Activated T-helper 9 cell treated with anti-CD3 and anti-CD28 coated beads, Interleukin-2, amount 50 U/mL, for 16 hours (primary cell): ENCODE results near the gene IGF1R.
"Not testable (repeated sequence)": the region's sequence is repeated elsewhere in the genome, so short reads cannot be mapped to it uniquely, and the experiment has no call there.

ENCODE experiments used
- DNase-seq: peaks from one replicate; pipeline ENCODE4 v3.0.0-alpha.2; 2020; ENCODE audit warnings: low read depth

The IGF1R gene

DNA sequence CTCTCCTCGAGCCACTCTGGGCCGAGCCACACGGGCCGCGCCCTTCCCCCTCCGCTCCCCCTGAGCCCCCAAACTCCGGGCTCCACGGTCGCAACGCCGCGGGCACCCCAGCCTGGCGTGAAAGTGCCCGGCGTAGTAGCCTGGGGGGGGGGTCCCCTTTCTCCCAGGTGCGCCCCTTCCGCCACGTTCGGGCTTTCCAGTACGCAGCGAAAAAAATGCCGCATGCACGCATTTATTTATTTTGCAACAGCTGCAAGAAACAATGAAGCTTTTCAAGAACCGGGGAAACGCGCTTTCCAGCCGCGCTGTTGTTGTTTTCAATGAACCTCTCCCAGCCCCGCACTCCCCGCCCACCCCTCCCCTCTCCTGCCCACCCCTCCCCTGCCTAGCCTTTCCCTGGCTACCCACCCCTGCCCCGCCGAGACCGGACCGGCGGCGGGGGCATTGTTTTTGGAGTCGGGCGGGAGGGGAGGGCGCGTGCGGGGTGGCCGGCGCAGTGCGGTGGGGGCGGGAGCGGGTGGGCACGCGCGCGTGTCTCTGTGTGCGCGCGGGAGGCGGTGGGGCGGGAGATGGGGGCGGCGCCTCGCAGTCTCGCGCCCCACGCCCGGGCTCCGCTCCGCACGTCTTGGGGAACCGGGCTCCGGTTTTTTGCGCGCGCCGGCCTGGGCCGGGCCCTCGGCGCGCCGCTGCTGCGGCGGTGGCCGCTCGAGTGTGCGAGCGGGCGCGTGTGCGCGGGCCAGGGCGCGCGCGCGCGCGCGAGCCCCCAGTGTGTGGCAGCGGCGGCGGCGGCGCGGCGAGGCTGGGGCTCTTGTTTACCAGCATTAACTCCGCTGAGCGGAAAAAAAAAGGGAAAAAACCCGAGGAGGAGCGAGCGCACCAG is at the start of gene IGF1R:
Gene IGF1R (plus strand): TSS at position 766 of the 880 bp plus-strand sequence. CDS start 1,043 bp downstream, outside the sequence.
- peak; percentile 76 for DNase-seq

DNA sequence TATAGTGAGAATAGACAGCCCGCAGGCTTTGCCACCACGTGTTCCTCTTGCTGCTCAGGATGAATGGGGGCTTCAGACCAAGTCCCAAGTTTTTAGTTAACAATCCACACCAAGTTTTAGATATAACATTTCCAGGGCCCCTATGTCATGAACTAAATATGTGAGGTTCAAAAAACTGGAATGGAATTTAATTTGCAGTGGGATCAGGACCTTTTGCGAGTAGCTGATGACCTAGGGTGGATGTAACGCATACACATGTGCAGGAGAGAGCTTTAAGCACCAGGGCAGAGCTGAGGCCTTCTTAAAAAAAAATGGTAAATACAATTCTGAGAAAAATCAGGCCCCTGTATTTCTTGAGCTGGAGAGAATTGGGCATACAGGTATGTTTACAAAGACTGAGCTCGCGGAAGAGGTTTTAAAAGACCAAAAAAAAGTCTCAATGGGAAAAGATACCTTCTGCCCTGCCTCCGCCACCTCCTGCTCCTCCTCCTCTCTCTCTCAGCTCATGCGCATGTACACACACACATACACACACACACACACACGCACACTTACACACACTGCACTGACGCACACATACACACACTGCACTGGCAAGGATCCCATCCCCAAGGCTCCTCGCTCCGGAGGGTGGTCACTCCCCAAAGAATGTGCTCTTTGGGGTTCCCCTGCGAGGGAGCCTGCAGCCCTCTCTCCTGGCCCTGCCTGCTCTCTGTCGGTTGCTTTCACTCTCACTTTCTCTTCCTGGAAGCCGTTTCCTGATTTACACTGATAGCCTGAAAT is 48.2 kb upstream of the IGF1R start:
- DNase-seq: no peak

DNA sequence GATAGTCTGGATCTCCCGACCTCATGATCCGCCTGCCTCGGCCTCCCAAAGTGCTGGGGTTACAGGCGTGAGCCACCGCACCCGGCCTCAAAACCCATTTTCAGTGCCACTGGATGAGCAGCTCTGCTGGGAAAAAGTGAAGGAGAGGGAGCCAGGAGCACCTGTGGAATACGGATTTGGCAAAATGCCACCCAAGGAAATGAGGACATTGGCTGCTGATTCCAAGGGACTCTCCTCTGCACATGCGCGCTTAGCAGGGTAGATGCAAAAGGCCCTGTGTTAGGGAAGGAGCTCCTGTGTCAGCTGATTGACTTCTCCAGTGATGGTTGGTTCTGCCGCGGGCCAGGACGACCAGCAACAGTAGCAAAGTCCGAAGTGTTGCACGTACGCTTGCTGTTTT is 43.4 kb upstream of the IGF1R start:
- DNase-seq: no peak

GRCh38 chr15:98609144-98609852 is 39.0 kb upstream of the IGF1R start:
- no peak for DNase-seq

- no peak for DNase-seq
Measured at GRCh38 chr15:98610991-98611390, 37.3 kb upstream of the IGF1R start.

- no peak for DNase-seq
Measured at GRCh38 chr15:98611808-98612207, 36.5 kb upstream of the IGF1R start.

DNA sequence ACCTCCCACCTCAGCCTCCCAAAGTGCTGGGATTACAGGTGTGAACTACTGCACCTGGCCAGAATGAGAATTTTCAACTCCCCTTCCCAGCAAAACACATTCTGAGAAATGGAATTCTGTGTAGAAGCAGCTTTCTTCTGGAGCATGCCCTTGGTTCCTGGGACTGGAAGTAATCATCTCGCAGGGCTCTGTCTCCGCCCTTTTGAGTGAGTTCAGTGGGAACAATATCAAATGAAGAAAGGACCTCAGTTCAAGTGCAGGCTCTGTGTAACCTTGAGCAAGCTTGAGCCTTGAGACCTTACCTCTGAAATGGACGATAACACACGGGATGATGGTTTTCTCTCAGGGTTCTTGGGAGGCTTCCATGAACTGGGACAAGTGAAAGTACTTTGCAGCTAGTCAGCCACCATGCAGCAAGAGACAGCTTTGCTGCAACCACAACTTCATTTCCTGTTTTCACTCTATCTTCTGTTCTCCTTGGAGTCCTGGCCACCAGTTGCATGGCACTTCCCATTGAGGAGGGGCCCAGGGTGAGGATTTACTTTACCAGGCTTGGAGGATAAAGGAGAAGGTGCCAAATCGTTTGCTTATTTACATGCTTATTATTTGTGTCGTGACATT is 35.7 kb upstream of the IGF1R start:
- DNase-seq: no peak

- no peak for DNase-seq
Measured at GRCh38 chr15:98614681-98615080, 33.7 kb upstream of the IGF1R start.

DNA sequence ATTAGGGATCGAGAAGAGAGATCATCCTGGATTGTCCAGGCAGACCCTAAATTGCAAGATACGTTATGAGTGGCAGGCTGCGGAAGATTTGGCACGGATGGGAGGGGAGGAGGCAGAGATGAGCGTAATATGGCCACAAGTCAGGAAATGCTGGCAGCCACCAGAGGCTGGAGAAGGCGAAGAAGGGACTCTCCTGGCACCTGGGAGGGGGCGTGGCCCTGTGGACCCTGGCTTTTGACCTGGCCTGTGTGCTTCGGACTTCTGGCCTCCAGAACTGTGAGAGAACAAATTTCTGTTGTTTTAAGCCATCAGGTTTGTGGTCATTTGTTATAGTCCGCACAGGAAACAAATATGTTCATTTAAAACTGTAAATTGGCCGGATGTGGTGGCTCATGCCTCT is 31.9 kb upstream of the IGF1R start:
- no peak for DNase-seq

- DNase-seq: no peak
Measured at GRCh38 chr15:98617328-98617980, 30.9 kb upstream of the IGF1R start.

- not testable (repeated sequence) for DNase-seq
Measured at GRCh38 chr15:98618576-98618975, 29.8 kb upstream of the IGF1R start.

DNA sequence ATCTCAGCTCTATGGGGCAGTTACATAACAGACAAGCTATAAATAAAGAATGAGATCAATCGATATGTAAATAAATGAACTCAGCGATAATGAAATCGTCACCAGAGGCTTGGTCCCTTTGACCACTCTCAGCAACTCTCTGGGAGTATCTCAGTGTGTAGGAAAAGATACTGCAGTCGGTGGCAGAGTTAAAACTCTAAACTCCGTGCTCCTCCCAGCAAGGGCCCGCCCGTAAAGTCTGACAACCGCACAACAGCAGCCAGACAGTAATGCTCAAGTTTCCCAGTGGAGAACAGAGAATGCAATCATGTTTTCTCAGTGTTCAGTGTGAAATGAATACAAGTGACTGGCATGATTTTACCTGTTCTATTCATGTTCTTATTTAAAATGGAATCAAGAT is 28.3 kb upstream of the IGF1R start:
- DNase-seq: no peak

GRCh38 chr15:98621021-98621420 is 27.3 kb upstream of the IGF1R start:
- DNase-seq: no peak

DNA sequence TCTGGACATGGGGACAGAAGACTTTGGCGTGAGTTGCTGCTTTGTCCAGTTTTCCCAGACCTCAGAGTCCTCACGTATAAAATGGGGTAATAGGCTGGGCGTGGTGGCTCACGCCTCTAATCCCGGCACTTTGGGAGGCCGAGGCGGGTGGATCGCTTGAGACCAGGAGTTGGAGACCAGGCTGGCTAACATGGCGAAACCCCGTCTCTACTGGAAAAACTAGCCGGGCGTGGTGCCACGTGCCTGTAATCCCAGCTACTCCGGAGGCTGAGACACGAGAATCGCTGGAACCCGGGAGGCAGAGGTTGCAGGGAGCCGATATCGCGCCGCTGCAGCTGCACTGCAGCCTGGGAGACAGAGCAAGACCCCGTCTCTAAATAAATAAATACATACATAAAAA is 22.7 kb upstream of the IGF1R start:
- DNase-seq: no peak

GRCh38 chr15:98626153-98626552 is 22.2 kb upstream of the IGF1R start:
- no peak for DNase-seq

- no peak for DNase-seq
Measured at GRCh38 chr15:98628216-98628615, 20.1 kb upstream of the IGF1R start.

DNA sequence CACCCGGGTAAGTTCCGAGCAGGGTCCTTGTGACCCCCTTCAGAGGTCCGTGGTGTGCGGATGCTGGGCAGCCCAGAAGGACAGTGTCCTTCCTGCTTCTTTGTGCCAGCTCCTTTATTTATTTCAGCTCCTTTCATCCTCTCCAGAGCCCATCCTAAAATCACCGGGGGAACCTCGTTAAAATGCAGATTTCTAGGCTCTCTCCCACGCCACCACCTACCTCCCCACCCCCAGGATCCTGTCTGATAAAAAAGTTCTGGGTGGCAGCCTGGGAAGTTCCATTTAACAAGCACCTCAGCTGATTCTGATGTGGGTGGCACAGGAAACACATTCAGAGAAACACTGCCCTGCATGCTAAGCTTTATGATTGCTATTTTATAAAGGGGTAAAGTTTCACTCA is 12.5 kb upstream of the IGF1R start:
- DNase-seq: no peak

GRCh38 chr15:98643115-98643514 is 5.2 kb upstream of the IGF1R start:
- DNase-seq: no peak

DNA sequence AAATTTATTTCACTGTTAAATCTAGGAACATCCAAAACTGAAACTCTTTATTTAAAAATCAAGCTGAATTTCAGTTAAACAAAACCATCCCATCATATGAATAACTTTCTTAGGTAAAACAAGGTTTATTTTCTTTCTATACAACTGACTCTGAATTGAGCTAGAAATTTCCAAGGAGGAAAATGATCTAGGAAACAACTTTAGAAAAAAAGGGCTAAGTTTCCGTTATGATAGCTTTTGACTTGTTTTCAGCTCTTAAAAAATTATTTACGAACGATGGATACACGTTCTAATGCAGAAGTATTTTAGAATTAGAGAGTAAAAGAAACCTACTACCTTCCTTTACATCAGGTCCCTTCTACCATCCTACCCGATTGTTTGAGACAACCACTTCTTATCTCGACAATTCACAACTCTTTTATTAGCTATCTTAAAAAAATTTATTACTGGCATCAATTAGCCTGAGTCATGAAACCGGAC is 1.8 kb upstream of the IGF1R start:
- no peak for DNase-seq

GRCh38 chr15:98647026-98647773 is 1.1 kb upstream of the IGF1R start:
- DNase-seq: peak; percentile 42
